Cardiac septum (tissue), 1 donor: Measurements from ENCODE around the gene ANAPC2. TPM values are rescaled to one million over a fixed set of nuclear protein-coding genes. Genes with fewer than 3 reads are reported as not detected.

Experiments used
- DNase-seq: peaks from one replicate; pipeline ENCODE4 v3.0.0-alpha.2; 2020; ENCODE audit warnings: low spot score
- intact Hi-C: fragments of 100-400 bp; cut with DNase I; formaldehyde crosslinking; loops from one replicate; pipeline ENCODE4 v1.14.0; 2022
- total RNA-seq: library from RNA; stranded (reverse); fragmentation: NEBNext Ultra II Directional; extraction: Animal tissue kit (Norgen Biotek cat#: 25700); gene quantifications from one replicate; pipeline ENCODE4 v1.2.1, GENCODE V29; 2021
- donor health status: DM: no; HTN: no; CAD: no.

ANAPC2 gene
- total RNA-seq, 1 donor from 2014 or later: 32.5 TPM

DNA sequence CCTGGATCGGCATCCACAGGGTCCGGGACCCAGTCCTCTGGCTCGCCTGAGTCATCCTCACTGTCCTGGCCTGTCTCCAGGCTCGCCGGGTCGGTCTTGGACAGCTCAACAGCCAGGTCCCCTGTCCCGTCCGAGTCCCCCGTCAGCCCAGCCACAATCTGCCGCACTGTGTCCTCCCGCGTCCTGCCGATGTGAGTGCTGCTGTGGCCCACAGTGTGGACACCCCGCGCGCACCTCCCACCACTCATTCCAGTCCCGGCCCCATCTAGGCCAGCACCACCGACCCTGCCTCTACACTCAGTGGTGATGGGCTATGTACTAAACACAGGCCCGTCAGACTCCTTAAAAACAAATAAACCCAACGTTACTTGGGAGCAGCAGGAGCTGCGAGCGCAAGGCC, 6.7 kb downstream of the ANAPC2 start:
- DNase-seq: no peak
- intact Hi-C loops: no loop called here

GRCh38 chr9:137180491-137180890, 7.9 kb downstream of the ANAPC2 start:
- intact Hi-C loops: no loop called here
- no peak for DNase-seq

- intact Hi-C loops: no loop called here
- DNase-seq: no peak
These were observed 8.6 kb downstream of the ANAPC2 start for GRCh38 chr9:137179761-137180160.

DNA sequence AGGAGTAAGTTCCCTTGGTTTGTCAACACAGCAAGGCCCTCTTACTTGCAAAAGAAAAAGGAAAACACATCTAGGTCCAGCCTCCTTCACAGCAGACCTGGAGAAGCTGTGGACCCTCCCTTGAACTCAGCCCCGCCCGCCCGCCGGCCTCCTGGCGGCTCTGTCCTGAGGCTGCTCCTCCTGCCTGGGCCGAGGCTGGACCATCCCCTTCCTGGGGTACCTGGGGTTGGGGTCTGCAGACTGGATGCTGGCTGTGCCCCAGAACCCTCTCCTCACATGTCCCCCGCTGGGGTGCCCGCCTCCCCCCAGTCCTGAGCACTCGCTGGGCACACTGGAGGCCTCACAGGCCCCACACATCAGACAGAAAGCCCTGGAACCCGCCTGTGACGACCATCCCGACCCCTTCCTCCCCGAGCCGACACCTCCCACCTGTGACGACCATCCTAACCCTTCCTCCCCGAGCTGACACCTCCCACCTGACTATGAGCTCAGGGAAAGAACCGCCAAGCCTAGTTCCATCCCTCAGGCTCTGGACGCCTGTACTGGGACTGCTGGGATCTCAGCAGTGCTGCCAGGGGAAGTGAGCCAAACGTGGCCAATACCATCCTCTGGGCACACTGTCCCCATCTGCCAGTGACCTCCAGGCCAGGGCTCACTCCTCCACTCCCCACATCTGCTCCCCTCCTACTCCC, 9.3 kb downstream of the ANAPC2 start:
- no peak for DNase-seq
- intact Hi-C loops: no loop called here

- DNase-seq: no peak
- intact Hi-C loops: no loop called here
These were observed 10.0 kb downstream of the ANAPC2 start for GRCh38 chr9:137178201-137178938.

DNA sequence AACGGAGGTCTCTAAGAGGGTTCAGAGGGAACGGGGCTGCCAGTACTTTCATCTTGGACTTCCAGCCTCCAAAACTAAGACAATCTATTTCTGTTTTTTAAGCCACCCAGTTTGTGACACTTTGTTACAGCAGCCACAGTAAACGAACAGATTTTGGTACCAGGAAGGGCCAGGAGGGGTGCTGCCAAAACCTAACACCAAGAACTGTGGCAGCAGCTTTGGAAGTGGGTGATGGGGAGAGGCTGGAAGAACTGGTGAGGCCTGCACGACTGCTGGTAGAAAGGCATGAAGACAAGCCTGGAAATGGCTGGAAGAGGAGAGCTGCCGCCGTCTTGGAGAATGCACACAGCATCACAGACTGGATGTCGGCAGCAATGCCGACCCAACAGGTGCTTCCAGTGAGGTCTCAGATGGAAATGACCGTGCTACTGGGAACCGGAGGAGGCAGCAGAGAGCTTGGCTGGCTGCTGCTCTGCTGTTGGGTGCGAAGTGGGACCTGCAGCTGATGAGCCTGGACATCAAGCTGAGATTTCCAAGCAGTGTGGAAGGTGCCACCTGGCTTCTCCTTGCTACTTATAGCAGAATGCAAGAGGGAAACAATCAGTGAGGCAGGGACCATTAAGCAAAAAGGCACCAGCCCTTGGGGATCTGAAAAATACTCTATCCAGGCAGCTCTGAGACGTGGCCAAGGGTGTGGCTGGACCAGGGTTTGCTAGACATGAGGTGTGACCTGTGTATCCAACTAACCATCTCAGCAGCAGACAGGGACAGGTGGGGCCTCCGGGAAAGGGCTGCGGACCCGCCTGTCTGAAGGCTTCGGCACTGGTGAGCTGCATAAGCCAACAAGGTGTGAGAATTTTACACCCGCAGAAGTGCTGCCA, 11.8 kb downstream of the ANAPC2 start:
- intact Hi-C loops: no loop called here
- no peak for DNase-seq

GRCh38 chr9:137175345-137175961, 12.9 kb downstream of the ANAPC2 start:
- no peak for DNase-seq
- intact Hi-C loops: no loop called here

DNA sequence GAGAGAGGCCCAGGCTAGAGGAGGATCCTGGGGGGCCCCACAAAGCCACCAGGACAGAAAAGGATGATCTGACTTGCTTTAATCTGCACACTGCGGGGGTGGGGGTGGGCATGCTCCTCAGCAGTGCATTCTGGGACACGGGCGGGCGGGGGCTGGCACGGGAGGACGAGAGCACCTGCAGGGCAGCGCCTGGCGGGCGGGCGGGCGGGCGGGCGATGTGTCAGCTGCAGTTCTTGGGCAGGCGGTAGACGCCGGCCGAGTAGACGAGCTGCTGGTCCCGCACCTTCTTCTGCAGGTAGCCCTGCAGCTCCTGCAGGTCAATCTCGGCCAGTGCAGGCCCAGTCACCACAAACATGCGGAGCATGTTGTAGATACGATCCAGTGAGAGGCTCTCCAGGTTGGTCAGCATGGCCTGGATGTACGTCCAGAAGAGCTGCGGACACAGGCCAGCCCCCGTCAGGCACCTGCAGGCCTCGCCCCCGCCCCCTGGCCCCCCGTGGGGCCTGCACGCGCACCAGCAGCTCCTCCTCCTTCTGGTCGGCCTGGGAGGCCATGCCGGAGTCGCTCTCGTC, 13.6 kb downstream of the ANAPC2 start:
- intact Hi-C loops: no loop called here
- no peak for DNase-seq

- DNase-seq: no peak
- intact Hi-C loops: no loop called here
These were observed 14.3 kb downstream of the ANAPC2 start for GRCh38 chr9:137173796-137174664.

- intact Hi-C loops: no loop called here
- no peak for DNase-seq
These were observed 15.2 kb downstream of the ANAPC2 start for GRCh38 chr9:137172901-137173795.

DNA sequence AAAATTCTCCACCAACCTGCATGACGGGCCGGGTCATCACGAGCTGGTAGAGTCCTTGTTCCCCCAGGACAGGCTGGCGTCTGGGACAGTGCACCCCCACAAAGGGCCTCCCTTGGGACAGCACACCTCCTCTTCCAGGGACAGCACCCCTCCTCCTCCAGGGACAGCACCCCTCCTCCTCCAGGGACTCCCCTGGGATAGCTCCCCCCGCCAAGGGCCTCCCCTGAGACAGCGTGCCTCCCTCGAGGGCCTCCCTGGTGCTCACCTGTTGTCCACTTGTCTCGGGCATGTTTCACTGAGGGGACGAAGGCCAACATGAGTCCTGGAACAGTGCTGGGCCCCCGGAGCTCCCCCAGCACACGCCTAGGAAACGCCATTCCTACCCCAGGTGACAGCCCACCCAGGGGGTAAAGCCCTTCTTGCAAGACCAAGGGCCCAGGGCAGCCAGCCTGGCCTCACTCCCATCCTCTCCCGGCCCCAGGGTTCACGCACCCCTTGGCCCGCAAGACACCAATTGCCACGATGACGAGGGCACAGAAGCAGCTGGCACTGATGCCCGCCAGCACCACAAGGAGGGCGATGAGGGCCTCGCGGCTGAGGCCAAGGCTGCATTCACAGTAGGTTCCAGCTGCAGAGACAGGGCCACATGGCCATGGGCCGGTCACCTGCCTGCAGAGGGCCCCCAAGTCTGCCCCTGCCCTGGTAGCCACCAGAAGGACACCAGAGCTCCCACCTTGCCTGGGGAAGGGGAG, 17.0 kb downstream of the ANAPC2 start:
- no peak for DNase-seq
- intact Hi-C loops: no loop called here

DNA sequence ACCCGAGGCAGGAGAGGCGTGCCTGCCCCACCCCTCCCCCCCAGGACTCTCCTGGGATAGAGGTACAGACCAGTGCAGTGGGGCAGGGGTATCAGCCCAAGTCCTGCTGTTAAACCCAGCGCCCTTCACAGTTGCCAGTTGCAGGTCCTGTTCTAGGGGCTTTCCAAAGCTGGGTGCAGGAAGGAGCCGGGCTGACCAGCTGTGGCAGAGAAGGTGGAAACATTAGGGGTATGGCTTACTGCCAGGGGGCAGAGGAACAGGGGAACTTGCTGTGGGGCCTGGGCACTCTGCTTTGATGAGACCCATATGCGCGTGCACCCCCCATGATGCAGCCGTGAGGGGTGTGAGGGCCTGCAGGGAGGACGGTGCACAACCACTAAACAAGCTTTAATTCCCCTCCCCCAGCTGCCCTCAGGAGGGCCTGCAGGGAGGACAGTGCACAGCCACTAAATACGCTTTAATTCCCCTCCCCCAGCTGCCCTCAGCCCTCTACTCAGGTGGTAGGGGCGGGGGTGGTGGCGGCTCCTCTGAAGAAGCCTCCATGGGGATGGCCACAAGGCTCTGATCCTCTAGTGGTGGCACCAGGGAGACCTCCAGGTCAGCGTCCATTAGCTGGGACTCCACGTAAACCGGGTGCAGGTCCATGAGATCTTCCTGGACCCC, 17.7 kb downstream of the ANAPC2 start:
- no peak for DNase-seq
- intact Hi-C loops: no loop called here

DNA sequence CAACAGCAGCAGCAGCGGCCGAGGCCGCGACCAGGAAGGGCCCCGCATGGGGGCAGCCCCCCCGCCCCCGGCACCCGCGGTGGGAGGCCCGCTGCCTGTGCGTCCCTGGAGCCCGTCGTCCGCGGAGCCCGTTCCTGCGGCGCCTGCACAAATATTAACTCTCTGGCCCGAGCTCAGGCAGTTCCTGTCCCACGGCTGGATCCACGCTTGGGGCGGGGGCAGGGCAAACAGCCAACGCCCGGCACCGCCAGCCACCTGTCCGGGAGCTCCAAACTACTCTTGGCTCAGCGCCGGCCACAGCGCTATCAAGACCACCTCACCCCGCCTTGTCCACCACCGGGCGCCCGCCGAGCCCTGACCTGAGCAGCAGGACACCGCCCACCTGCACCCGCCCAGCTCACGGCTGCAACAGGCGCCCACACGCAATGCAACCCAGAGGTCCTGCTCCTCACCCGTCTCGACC, 18.4 kb downstream of the ANAPC2 start, which contains the start of gene LRRC26:
Gene LRRC26 (minus strand): TSS at position 156 of the 463 bp plus-strand sequence. CDS start 108 bp downstream, at position 48.
- intact Hi-C loops: no loop called here
- no peak for DNase-seq

GRCh38 chr9:137168904-137169856, 19.2 kb downstream of the ANAPC2 start:
- intact Hi-C loops: no loop called here
- no peak for DNase-seq

GRCh38 chr9:137168573-137168903, 19.8 kb downstream of the ANAPC2 start:
- intact Hi-C loops: no loop called here
- DNase-seq: no peak
